Effector CD4-positive, alpha-beta T cell (primary cell): Measurements from ENCODE around the gene EXOC6B.

Experiments used
- DNase-seq: peaks from one replicate; pipeline ENCODE4 v3.0.0-alpha.2; 2020

EXOC6B gene

DNA sequence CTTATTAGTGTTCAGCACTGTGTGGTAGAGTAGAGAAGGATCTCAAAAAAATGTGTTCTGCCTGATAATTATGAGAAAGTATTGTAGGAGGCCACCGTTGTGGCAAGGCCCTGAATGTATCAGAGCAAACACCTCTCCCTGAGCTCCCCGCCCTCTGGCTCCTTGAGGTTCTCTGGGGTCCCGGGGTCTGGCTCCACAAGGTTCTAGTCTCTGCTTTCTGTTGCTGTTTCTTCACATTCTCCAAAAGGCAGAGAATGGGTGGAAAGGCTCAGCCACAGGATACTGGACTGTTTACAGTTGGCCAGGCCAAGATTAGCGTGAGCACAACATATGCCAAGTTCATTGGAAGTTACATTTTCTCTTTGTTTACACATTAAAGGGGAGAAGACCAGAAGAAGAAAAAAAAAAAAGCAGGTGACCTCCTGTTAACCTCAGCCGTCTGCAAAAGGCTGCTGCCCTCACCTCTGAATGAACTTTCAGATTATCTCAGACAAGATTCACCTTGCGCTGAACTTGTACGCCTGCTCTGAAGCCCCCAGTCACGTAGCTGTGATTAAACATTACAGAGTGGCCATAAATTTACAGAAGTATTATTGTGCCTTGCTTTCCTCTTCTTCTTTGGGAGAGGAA, 621.6 kb downstream of the EXOC6B start:
- DNase-seq = no peak

DNA sequence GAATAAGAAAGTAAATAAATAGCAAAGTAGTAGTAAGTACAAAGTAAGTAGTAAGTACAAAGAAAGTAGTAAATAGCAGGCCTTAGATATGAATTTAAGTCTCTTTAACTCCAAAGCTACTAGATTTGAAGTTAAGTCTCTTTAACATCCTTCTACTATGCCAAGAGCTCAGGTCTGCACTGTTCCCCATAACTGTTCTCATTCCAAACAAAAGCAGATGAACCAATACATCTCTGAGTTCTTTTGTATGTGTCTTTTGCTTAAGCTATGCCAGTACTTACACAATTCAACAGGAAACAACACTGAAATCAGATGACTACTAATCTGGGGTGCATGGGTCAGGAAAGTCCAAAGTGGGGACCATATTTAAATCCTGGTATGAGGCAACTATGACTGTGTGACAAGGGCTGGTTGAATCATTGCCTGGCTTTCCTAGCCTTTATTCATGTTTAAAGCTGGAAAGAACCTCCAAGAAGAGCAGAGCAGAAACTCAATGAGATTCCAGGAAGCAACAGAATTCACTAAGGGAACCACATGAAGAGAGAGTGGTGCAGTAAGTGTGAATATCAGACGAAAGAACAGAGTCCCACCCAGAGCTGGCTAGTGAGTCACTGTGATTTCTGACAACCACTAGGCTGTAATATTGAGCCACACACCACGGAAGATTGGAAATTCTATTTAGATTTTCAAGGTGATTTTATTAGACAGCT, 627.1 kb downstream of the EXOC6B start:
- DNase-seq = no peak

GRCh38 chr2:72193723-72194122, 632.1 kb downstream of the EXOC6B start:
- no peak for DNase-seq

DNA sequence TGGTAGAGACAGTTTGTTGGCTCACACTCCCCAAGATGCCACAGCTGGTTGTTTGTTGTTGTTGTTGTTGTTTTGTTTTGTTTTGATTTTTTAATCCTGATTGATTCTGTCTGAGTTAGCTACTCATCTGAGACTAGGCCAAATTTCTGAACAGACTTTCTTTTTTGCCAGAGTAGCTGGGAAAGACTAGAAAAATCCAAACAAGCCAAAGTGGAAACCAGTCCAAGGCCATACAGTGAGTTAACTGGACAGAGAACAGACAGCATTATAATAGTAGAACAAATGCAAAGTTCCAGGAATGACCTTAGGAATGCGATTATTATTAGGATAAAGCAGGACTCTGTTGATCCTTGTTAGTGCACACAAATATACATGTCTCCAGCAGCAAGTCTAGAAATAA, 634.4 kb downstream of the EXOC6B start:
- no peak for DNase-seq

DNA sequence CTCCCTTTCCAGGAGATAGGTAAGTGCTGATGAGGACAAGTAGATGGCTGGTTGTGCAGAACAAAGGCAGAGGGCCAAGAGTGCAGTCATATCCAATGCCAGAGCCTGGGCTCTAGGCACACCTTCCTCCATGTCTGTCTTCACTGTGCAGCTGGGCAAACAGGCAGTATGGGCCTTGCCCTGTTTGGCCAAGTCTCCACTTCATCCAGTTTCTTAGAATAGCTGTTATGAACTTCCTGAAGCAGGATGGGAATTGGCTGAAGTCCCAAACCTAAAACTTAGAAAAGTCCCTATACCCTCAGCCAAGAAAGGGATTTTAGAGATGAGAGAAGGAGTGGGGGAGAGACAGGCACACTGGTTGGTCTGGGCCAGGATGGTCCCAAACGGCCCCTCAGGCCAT, 640.6 kb downstream of the EXOC6B start:
- DNase-seq = no peak

- DNase-seq = no peak
Observed at GRCh38 chr2:72183466-72183865, 642.4 kb downstream of the EXOC6B start.

GRCh38 chr2:72183016-72183415, 642.8 kb downstream of the EXOC6B start:
- no peak for DNase-seq

DNA sequence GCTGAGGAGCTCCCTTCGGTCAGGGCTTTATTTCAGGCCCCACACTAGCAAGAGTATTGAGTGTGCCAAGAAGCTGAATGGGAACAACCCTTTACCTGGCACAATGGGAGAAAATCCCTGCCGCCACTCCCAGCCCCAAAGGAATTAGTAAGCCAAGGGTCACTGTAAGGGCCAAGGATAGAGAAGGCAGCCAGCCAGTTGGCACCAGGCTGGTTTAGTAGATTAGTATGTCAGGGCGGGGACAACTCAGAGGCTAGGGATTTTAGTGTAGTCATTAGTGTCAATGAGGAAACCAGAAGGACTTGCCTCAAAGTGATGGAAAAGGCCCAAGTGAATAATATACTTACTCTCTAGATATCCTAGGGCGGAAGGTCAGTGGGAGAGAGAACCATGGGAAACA, 643.3 kb downstream of the EXOC6B start:
- DNase-seq = no peak

GRCh38 chr2:72181616-72182015, 644.2 kb downstream of the EXOC6B start:
- no peak for DNase-seq

- DNase-seq = no peak
Observed at GRCh38 chr2:72180351-72180750, 645.5 kb downstream of the EXOC6B start.

DNA sequence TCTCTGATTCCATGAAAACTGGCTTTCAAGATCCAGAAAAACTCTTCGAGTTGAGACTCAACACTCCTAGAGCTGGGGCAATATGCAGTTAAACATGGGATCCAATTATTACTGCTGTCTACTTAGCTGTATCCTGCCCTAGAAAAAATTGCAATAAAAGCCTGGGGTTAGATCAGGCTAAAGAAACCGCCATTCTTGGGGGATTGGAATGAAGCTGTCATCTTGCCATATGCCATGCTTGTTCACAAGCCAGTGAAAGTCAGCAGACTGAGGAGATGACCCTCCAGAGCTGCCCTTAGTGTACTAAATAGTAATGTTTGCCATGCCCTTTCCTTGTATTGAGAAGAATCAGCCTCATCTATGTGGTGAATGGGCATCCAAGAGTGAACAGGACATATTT, 647.3 kb downstream of the EXOC6B start:
- no peak for DNase-seq

- no peak for DNase-seq
Observed at GRCh38 chr2:72176281-72176680, 649.6 kb downstream of the EXOC6B start.

DNA sequence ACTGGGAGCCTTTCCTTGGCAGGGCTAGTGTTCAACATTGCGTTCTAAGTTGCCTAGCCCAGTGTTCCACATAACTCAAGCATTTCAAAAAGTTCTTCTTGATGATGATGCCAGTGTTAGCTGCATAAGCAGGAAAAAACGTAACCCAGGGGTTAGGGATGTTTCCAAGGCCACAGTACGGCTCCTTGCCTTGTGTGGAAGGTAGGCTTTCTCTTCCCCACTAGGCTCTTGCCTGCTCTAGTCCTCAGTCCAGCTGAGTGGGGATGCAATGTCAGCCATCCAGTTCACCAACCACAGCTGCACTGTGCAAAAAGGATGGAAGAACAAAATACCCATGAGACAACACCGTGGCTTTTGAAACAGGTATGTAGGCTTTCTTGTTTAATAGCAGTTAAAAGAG, 650.2 kb downstream of the EXOC6B start:
- no peak for DNase-seq

DNA sequence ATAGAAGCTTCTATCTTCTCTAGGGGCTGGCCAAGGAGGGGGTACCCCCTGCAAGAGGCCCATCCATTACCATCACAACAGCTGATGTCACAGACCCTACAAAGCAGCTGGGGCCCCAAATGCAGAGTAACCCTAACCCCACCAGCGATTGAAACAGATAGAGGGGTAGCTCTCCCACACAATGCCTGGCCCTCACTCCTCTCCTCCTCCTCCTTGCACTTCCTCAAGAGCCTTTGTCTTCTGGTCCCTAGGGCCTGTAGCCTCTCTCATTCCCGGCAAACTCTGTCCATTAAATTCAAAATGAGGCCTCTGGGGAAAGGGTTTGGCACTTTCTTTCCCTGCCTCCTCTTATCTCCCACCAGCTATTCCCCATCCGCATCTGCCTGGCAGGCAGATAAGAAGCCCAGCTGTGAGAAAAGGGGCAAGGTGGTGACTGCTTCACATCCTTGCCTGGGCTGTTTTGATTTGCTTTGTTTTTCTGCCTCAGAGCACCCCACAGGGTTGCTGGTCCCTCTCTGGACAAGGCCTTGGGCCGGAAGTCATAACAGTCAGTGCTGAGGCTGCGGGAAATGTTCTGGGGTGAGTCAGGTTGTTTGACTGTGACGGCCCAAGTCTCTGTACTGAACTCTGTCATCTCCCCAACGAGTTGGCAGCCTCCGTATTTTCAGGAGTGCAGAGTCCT, 652.1 kb downstream of the EXOC6B start:
- no peak for DNase-seq

DNA sequence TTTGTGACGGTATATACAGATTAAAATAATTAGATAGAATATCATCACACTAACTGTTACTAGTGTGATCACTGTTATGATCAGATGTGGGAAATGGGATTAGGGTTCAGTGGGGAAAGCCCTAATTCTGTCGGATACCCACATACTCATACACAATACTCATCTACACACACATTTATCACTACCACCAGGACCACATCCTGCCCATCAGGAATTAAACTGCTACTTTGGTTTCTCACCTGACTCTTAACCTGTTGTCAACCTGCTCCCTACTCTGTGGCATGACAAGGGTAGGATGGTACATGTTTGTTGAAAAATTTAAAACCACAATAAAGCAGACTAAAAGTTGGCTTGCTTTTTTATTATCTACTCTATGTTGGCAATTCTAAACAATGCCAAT, 653.4 kb downstream of the EXOC6B start:
- no peak for DNase-seq

- DNase-seq = no peak
Observed at GRCh38 chr2:72166279-72166678, 659.6 kb downstream of the EXOC6B start.

DNA sequence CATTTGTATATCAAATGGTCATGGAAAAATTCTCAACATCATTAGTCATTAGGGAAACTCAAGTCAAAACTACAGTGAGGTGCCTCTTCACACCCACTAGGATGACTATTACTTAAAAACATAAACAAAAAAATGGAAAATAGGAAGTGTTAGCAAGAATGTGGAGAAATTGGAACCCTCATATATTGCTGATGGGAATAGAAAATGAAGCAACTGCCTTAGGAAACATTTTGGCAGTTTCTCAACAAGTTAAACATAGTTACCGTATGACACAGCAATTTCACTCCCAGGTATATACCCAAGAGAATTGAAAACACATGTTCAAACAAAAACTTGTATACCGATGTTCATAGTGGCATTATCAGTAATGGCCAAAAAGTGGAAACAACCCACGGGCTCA, 660.0 kb downstream of the EXOC6B start:
- DNase-seq = no peak

- no peak for DNase-seq
Observed at GRCh38 chr2:72162574-72162973, 663.3 kb downstream of the EXOC6B start.

DNA sequence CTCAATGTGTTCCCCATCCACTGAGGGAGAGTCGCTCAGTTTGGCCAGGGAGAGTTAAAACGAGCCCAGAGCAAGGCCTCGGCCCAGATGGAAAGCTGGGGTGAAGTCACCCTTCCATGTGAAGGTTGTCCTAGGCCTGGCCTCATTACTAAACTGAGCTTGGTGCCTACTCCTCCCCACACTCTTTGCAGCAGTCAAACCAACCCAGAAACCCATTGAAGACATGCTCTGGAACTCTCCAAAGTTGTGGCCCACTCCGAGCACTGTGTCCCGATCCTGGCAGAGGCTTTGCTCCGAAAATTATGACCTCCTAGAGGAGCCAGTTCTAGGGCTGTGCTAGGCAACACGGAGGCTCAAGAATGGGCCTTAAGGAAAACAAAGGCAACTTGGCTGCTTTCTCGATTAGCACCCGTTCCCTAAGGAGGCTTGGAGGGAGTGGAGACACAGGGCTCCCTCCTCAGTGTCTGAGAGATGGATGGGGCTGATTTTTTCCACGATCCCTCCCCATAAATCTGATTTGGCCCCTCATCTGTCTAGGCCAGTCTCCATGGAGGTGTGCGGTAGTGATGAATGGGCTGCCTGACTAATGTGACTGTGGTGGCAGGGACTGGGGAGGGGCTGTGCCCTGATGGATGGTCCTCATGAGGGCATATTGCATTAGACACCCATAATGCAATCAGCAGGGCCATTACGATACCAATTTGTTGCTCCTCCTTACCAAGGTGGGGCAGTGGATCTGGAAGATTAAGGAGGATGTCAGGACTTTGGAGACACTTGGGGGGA, 666.4 kb downstream of the EXOC6B start:
- DNase-seq = no peak

- DNase-seq = no peak
Observed at GRCh38 chr2:72157871-72158771, 667.7 kb downstream of the EXOC6B start.

- no peak for DNase-seq
Observed at GRCh38 chr2:72156872-72157271, 669.0 kb downstream of the EXOC6B start.

DNA sequence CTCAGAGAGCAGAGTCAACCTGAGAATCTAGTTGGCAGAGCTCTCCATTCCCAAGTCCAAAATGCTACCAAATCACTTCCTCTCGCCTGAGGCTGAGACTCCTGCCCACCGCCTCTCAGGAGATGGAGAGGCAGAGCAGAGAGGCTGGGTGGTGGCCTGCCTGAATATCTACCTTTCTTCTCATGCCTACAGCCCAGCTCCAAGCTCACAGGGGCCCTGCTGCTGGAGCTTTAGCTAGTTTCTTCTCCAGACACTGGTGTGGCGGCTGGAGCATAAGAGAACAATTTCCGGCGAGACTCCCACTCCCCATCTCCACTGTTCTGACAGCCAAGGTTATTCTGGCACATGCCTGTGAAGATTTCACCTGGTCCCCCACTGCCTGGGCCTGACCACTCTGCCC, 670.1 kb downstream of the EXOC6B start:
- DNase-seq = no peak
